H7 (cell line): ENCODE results near the gene PHLDA1. TPM values are rescaled to one million over a fixed set of nuclear protein-coding genes. Genes with fewer than 3 reads are reported as not detected.

Experiments
- DNase-seq: peaks from one replicate; pipeline ENCODE4 v3.0.0; 2012
- H3K27me3 ChIP-seq: 2 replicates; pipeline ENCODE4 v1.6.0; 2011; ENCODE audit warnings: mild to moderate bottlenecking, low read length; ENCODE audit not compliant: control insufficient read depth, insufficient read depth
- H3K36me3 ChIP-seq: replicated peaks from 2 replicates; pipeline ENCODE4 v1.5.1; 2011; ENCODE audit warnings: low read length; ENCODE audit not compliant: control insufficient read depth, insufficient read depth
- H3K4me3 ChIP-seq: 2 replicates; pipeline ENCODE4 v1.5.1; 2011; ENCODE audit warnings: low read depth, mild to moderate bottlenecking, control low read depth, low read length, moderate library complexity; ENCODE audit not compliant: insufficient read depth
- total RNA-seq: library from RNA; depleted of rRNA; stranded (reverse); fragments of >200 nt; shearing (Covaris generic); gene quantifications from 2 replicates; pipeline ENCODE4 v1.2.3, GENCODE V29; 2014; rRNA removed

The PHLDA1 gene
- total RNA-seq, 1 experiment from 2014 or later: 16.4 TPM

DNA sequence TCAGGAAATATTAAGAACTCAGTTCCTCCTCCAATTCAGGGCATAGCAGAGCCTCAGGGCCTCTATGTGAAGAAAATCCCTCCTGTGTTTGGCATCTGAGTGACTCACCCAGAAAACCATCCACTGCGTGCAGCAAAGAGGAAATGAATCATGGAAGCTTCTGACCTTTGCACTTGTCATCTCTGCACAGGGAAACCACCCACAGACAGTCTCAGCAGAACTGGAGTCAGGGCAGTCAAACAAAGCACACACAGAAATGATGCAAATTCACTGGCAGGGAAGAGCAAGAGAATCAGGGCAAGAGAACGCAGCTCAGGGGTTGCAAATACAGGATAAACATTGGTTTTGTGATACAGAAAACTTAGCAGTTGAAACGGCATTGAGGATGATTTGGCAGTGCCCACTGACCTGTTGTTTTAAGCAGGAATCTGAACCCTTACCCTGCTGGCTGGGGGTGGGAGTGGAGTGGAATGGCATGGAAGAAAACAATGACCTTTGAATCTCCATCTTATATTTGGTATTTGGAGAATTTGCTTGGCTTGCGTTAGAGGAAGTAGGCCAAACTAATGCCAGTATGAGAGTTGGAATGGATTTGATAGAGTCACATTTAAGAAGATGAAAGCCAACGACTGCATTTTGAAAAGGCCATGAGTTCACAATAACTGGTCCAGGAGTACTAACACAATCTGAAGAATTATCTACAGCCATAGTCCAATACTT, 53.5 kb downstream of the PHLDA1 start:
- no peak overlapping the region for H3K4me3 ChIP-seq
- no peaks in the 10 kb centered on the region for H3K36me3 ChIP-seq
- no peaks in the 10 kb centered on the region for H3K27me3 ChIP-seq
- no peak for DNase-seq

DNA sequence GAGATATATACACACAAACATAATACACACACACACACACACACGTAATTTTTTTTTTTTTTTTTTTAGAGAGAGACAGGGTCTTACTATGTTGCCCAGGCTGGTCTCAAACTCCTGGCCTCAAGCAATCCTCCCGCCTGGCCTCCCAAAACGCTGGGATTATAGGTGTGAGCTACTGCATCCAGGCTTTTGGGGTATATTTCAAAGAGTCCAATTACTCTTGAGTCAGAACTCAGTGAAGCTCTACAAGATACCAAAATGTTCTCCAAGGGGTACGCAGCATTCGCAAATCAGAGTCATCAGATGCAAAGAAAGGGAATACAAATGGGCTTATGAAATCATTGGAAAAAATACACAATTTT, 54.0 kb downstream of the PHLDA1 start:
- Histone ChIP-seq H3K27me3 (no peaks in the 10 kb centered on the region), H3K36me3 (no peaks in the 10 kb centered on the region)
- DNase-seq: no peak

DNA sequence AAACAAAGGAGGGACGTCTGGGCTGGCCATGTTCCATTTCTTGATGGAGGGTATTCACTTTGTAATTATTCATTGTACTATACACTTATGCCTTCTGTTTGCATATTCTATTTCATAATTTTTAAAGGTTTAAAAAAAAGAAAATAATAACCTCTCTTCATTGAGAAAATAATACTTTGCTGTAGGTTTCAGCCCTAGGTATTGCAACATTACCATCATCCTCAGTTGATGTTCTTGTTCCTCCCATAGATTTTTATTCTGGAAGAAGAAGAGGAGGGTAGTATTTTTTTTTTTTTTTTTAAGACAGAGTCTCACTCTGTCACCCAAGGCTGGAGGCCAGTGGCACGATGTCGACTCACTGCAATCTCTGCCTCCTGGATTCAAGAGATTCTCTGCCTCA, 54.7 kb downstream of the PHLDA1 start:
- no peaks in the 10 kb centered on the region for H3K27me3 ChIP-seq
- no peak for DNase-seq
- H3K36me3 ChIP-seq: no peaks in the 10 kb centered on the region
- no peak overlapping the region for H3K4me3 ChIP-seq

More for the DNA sequence above, 54.0 kb downstream of the PHLDA1 start:
- no peak overlapping the region for H3K4me3 ChIP-seq

- DNase-seq: no peak
- H3K27me3 ChIP-seq: no peaks in the 10 kb centered on the region
- no peak overlapping the region for H3K4me3 ChIP-seq
- H3K36me3 ChIP-seq: no peaks in the 10 kb centered on the region
These were observed 55.5 kb downstream of the PHLDA1 start for GRCh38 chr12:75976113-75976512.

DNA sequence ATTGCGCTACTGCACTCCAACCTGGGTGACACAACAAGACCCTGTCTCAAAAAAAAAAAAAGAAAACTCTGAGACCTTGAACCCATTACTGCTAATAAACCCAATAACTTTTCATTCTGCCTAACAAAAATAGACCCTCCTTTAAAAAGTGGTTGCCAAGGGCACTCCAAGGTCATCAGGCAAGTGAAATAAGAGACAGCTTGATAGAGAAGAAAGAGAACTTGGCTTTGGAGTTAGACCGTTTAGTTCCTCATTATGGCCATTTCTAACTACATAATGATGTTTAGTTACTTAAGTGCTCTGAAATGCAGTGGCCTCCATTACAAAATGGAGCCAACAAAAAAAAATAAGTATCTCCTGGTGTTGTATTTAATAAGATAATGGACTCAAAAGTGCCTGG, 55.9 kb downstream of the PHLDA1 start:
- no peak overlapping the region for H3K4me3 ChIP-seq
- DNase-seq: no peak
- H3K27me3 ChIP-seq: no peaks in the 10 kb centered on the region
- H3K36me3 ChIP-seq: no peaks in the 10 kb centered on the region

Other genes starting within 250 kb of the PHLDA1 start
- gene NAP1L1, start 52.9 kb upstream of the PHLDA1 start, total RNA-seq: 219 and 326 TPM in 2 replicates